Type B pancreatic cell (in vitro differentiated cells): ENCODE measurements around the gene AHDC1. TPM values are rescaled to one million over a fixed set of nuclear protein-coding genes. Genes with fewer than 3 reads are reported as not detected.

ENCODE experiments used
- DNase-seq: peaks from one replicate; pipeline ENCODE4 v3.0.0; 2021; ENCODE audit warnings: mixed read lengths; ENCODE audit not compliant: unreplicated experiment; ENCODE audit errors: extremely low spot score
- H3K27ac Mint-ChIP-seq: 2 replicates; pipeline ENCODE4 v1.8.0; 2021; ENCODE audit warnings: mild to moderate bottlenecking, mixed read lengths
- H3K27me3 Mint-ChIP-seq: 2 replicates; pipeline ENCODE4 v1.8.0; 2021; ENCODE audit warnings: mixed read lengths
- H3K36me3 Mint-ChIP-seq: 2 replicates; pipeline ENCODE4 v1.8.0; 2021; ENCODE audit warnings: mixed read lengths
- H3K4me1 Mint-ChIP-seq: one replicate; pipeline ENCODE4 v1.8.0; 2021; ENCODE audit warnings: mixed read lengths; ENCODE audit not compliant: unreplicated experiment
- H3K4me3 Mint-ChIP-seq: 2 replicates; pipeline ENCODE4 v1.8.0; 2021; ENCODE audit warnings: mild to moderate bottlenecking, mixed read lengths
- H3K9me3 Mint-ChIP-seq: 2 replicates; pipeline ENCODE4 v1.8.0; 2021; ENCODE audit warnings: mixed read lengths
- total RNA-seq: library from RNA; stranded (reverse); gene quantifications from 2 replicates; pipeline ENCODE4 v1.2.1, GENCODE V29; 2021; ENCODE audit warnings: low replicate concordance
- TF ChIP-seq, protein P1 (sequence below): fragments of 200-600 bp; sonication (generic); conservative IDR thresholded peaks from 2 replicates; pipeline ENCODE4 v1.5.0; 2021; ENCODE audit warnings: antibody characterized with exemption, mild to moderate bottlenecking

AHDC1 gene
- total RNA-seq, 1 donor from 2014 or later: 61.0 TPM

DNA sequence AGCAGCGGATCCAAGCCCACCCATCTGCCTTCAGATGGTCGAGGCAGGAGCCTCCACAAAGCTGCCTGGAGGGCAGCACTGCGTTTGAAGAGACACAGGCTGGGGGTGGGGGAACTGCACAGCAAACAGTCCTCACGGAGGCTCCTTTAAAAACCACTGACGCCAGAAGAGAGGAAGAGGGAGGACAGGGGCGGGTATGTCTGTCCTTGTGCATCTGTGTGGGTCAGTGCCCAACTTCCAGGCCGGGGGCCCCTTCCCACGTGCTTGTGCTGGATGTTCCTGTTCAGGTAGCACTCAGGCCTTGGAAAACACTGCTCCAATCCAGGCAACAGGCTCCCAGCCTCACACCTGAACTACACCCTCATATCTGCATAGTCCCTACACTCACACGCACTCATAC is 7.7 kb downstream of the AHDC1 start:
- Mint-ChIP-seq H3K4me3 (no peak overlapping the region), H3K4me1 (peaks cover 47% of the 10 kb centered on the region), H3K27me3 (no peaks in the 10 kb centered on the region), H3K9me3 (no peaks in the 10 kb centered on the region), H3K27ac (no peak overlapping the region), H3K36me3 (no peaks in the 10 kb centered on the region)
- DNase-seq: no peak
- TF ChIP-seq, protein P1, sequence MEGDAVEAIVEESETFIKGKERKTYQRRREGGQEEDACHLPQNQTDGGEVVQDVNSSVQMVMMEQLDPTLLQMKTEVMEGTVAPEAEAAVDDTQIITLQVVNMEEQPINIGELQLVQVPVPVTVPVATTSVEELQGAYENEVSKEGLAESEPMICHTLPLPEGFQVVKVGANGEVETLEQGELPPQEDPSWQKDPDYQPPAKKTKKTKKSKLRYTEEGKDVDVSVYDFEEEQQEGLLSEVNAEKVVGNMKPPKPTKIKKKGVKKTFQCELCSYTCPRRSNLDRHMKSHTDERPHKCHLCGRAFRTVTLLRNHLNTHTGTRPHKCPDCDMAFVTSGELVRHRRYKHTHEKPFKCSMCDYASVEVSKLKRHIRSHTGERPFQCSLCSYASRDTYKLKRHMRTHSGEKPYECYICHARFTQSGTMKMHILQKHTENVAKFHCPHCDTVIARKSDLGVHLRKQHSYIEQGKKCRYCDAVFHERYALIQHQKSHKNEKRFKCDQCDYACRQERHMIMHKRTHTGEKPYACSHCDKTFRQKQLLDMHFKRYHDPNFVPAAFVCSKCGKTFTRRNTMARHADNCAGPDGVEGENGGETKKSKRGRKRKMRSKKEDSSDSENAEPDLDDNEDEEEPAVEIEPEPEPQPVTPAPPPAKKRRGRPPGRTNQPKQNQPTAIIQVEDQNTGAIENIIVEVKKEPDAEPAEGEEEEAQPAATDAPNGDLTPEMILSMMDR: no peak

DNA sequence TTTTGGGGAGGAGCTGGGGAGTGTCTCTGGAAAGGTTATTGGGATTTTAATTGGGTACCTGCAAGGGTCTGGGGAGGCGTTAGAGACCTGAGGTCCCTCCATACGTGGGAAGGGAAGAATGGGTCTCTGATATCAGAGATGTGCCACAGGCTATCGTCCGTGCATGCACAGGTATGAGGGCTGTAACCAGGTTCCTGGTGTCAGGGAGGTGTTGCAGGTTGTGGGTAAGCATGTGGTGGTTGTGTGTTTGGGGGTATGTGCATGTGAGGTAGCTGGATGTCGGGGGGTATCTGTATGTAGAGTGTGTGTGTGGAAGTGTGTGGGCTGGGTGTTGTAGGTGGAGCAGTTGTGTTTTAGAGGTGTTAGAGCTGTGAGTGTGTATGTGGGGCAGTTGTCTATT is 8.3 kb downstream of the AHDC1 start:
- Mint-ChIP-seq H3K36me3 (no peaks in the 10 kb centered on the region), H3K4me1 (peaks cover 42% of the 10 kb centered on the region), H3K27ac (no peak overlapping the region), H3K27me3 (no peaks in the 10 kb centered on the region), H3K9me3 (no peaks in the 10 kb centered on the region), H3K4me3 (no peak overlapping the region)
- TF ChIP-seq, protein P1: no peak
- no peak for DNase-seq

DNA sequence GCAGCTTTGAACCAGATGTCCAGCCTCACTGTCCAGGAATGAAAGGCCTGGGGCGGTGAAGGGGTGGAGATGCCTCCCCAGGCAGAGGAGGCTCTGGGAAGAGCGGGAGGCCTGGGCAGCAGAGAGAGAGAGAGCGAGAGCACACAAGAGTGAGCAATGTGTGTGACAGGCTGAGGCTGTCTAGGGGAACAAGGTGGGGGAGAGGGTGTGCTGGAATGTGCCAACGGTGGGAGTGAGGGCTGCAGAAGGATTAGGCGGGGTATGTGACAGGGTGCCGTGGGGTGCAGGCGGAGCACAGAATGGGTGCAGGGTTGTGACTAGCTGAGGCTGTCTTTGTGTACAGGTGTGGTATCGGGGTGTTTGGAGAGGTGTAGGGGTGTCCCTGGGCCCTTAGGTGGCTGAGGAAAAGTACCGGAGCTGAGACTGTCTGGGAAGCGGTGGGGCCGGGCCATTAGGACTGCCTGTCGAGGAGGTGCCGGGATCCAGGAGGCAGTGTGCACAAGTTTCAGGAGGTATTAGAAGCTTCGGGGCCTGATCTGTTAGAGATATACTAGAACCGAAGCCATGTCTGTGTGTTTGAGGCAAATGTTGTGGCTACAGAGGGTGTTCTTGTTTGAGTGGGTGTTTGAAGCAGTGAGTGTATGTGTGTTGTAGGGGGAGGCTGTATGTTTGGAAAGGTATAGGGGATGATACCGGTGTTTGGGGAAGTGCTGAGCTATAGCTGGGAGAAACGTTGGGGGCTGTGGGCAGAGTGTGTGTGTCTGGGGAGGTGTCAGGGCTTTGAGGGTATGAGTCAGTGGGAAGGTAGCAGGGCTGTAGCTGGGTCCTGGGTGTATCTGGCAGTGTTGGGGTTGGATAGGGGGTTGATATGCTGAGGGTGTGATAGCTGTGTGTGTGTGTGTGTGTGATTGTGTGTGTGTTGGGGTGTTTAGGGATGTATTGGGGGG is 9.1 kb downstream of the AHDC1 start:
- TF ChIP-seq, protein P1: no peak
- H3K36me3 Mint-ChIP-seq: no peaks in the 10 kb centered on the region
- DNase-seq: no peak
- H3K4me3 Mint-ChIP-seq: no peak overlapping the region
- peaks cover 34% of the 10 kb centered on the region for H3K4me1 Mint-ChIP-seq
- no peaks in the 10 kb centered on the region for H3K27me3 Mint-ChIP-seq
- H3K9me3 Mint-ChIP-seq: no peaks in the 10 kb centered on the region
- no peak overlapping the region for H3K27ac Mint-ChIP-seq

DNA sequence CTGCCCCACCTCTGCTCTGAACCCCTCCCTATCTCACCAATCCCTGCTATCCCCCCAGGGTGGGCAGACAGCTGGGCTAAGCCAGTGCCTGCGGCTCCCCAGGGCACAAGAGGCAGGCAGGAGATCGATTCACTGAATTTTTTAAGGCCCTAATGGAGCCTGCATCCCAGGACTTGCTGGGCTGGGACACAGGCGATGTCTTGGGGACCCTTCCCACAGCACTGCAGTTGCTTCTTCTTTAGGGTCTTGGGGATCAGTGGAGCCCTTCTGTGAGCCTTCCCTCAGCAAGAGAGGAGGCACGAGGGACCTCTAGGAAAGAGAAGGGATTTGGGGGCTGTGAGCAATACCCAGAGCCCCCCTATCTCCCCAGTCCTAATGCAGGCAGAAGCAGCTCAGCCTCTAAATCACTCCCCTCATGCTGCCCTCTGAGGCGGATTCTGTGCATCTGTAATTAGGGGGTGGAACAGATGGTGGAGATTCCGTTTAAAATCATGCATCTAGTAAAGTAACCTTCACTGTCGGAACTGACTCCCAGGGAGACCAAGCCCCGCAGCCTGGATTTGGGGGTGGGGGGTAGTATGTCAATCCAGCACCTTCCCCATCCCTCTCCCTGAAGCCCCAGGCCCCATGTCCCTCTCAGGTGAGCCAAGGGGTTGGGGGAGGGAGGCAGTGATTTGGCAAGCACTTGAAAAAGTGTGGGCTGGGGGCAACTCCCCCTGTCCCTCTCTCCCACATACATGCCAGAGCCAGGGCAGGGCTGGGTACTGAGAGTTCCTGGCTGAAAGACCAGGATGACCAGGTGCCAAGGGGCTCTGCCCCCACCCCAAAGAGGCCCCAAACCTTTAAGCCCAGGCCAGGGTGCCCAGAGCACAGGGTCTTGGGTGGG is 10.0 kb downstream of the AHDC1 start:
- no peak for DNase-seq
- Mint-ChIP-seq H3K27ac (peak overlapping the region; percentile 50), H3K4me3 (no peak overlapping the region), H3K36me3 (no peaks in the 10 kb centered on the region), H3K27me3 (no peaks in the 10 kb centered on the region), H3K4me1 (peaks cover 26% of the 10 kb centered on the region), H3K9me3 (no peaks in the 10 kb centered on the region)
- TF ChIP-seq, protein P1: no peak

DNA sequence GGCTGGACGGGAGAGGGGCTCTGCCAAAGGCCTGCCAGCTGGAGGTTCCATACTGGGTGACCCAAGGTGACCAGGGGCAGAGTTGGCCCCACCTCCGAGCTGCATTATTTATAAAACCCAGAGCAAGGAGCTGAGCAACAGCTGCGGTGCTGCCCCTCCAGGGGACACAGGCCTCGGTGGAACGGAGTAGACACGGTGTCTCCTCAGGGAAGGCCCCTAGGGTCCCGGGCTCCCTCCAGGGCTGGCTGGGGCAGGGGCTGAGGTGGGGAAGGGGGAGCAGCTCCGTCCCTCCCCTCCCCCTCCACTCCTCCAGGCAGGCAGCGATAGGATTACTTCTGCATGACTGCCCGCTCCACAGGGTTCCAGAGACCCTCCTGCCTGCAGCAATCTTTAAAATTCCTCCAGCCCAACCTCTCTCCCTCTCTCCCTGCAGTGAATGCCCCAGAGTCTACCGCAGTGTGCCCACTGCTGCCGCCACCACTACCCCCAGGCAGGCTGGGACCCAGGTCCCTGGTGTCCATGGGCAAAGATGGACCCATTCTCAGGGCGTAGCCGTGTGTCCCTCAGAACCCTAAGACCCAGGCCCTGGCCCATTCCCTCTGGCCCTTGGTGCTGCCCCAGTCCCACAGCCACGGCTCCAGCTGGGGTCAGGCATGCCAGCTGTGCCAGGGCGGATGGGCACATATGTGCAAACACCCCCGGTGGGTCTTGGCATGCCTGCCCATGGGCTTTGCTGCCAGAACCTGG is 10.8 kb downstream of the AHDC1 start:
- no peak for DNase-seq
- H3K4me1 Mint-ChIP-seq: peaks cover 21% of the 10 kb centered on the region
- H3K4me3 Mint-ChIP-seq: peak overlapping the region; percentile 31

More for the DNA sequence above, 10.8 kb downstream of the AHDC1 start:
- no peaks in the 10 kb centered on the region for H3K27me3 Mint-ChIP-seq
- no peaks in the 10 kb centered on the region for H3K36me3 Mint-ChIP-seq
- H3K9me3 Mint-ChIP-seq: no peaks in the 10 kb centered on the region
- TF ChIP-seq, protein P1: no peak
- H3K27ac Mint-ChIP-seq: no peak overlapping the region
